Measurements from ENCODE around the gene DPH7.

DNA sequence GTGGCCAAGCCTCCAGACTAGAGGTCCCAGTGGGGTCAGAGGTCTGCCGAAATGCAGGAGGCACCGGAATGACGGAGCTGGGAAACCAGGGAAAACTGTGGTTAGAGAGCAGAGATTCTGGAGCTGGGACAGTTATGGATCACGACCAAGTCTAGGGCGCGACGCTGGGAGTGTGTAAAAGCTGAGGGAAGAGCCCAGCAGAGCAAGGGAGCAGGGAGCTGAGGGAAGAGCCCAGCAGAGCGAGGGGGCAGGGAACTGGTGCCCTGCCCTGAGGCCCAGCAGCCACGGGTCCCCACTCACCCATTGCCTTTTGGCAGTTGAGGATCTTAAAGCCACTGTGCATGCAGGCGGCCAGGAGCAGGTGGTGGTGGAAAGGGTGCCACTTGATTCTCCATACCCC is 14.6 kb downstream of the DPH7 start:
- TF ChIP-seq EZH2 (IDR thresholded peaks at IDR 0.05; ENCODE audit: insufficient read depth, poor library complexity, severe bottlenecking) = no peak
- no peak for TF ChIP-seq EZH2phosphoT487 (IDR thresholded peaks at IDR 0.05; ENCODE audit: insufficient read depth, low read depth)
